ENCODE measurements around the gene SEZ6L2.

DNA sequence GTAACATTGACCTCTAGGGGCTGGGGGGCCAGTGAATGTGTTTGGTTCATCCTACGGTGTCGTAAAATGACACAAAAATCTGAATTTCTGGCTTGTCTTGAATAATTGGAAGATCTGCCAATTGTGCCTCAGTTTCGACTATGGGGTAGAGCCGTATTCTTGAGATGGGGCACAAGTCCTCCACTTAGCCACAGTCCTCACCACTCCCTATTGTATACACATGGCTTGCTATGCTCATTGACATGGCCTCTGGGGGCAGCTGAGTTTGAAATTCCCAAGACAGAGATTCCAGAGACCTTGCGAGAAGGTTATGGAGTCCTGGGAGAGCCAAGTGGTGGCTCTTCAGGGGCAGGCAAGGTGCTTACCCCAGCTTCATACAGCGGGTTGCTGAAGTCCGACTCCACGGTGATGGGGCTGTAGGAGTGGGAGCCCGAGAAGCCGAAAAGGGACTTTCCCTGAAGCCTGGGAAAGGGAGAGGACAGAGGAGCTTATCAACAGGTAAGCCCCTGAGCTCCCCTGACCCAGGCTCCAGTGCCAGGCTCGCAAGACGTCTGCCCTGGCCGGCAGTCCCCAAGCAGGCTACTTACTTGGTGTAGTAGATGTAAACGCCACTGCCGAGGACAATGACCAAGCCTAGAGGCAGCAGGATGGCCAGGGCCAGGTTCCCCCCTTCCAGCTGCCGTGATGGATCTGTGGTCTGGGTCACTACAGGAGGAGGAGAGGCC is 27.4 kb downstream of the SEZ6L2 start:
- TF ChIP-seq, protein P1, sequence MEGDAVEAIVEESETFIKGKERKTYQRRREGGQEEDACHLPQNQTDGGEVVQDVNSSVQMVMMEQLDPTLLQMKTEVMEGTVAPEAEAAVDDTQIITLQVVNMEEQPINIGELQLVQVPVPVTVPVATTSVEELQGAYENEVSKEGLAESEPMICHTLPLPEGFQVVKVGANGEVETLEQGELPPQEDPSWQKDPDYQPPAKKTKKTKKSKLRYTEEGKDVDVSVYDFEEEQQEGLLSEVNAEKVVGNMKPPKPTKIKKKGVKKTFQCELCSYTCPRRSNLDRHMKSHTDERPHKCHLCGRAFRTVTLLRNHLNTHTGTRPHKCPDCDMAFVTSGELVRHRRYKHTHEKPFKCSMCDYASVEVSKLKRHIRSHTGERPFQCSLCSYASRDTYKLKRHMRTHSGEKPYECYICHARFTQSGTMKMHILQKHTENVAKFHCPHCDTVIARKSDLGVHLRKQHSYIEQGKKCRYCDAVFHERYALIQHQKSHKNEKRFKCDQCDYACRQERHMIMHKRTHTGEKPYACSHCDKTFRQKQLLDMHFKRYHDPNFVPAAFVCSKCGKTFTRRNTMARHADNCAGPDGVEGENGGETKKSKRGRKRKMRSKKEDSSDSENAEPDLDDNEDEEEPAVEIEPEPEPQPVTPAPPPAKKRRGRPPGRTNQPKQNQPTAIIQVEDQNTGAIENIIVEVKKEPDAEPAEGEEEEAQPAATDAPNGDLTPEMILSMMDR (IDR thresholded peaks at IDR 0.05) = no peak
- no peak for TF ChIP-seq POLR2A (IDR thresholded peaks at IDR 0.05)
- no peak for TF ChIP-seq EP300 (IDR thresholded peaks at IDR 0.05)

Data from tibial nerve (tissue), 4 donors.